K562 (cell line): ENCODE measurements around the gene GOLGA8B. TPM values are rescaled to one million over a fixed set of nuclear protein-coding genes. Genes with fewer than 3 reads are reported as not detected.

Experiments used
- BRCA1 ChIP-seq, 2 experiments: fragments of 450-650 bp in 1 of 2; sonication (generic) in 1 of 2; formaldehyde crosslinking in 1 of 2; IDR thresholded peaks; 2 replicates each; pipeline versions ENCODE4 v1.5.0 to v1.6.1; 2017 to 2020; ENCODE audit warnings: mild to moderate bottlenecking in 1 of 2, missing genetic modification reagents in 1 of 2
- CBFA2T2 ChIP-seq: fragments of 450-650 bp; conservative IDR thresholded peaks from 2 replicates; pipeline ENCODE4 v1.6.1; 2017; ENCODE audit warnings: mild to moderate bottlenecking
- HOXB6 ChIP-seq: fragments of 250-450 bp; sonication (Bioruptor Pico); IDR thresholded peaks from 2 replicates; pipeline ENCODE4 v1.5.1; 2022; ENCODE audit warnings: mild to moderate bottlenecking, borderline replicate concordance
- KAT7 ChIP-seq: sonication (generic); formaldehyde crosslinking; IDR thresholded peaks from 2 replicates; pipeline ENCODE4 v1.8.0; 2022; ENCODE audit warnings: missing genetic modification reagents, mild to moderate bottlenecking, borderline replicate concordance
- KDM1A ChIP-seq, 2 experiments: fragments of 450-650 bp; IDR thresholded peaks; 2 replicates each; pipeline ENCODE4 v1.6.1; 2016; ENCODE audit warnings: mild to moderate bottlenecking in 2 of 2
- NCOA6 ChIP-seq: fragments of 450-650 bp; IDR thresholded peaks from 2 replicates; pipeline ENCODE4 v1.6.1; 2017; ENCODE audit warnings: mild to moderate bottlenecking
- NFE2 ChIP-seq: IDR thresholded peaks from 2 replicates; pipeline ENCODE4 v1.6.1; 2014; ENCODE audit warnings: antibody characterized with exemption, low read depth
- SIX5 ChIP-seq, 2 experiments: IDR thresholded peaks; 2 replicates each; pipeline ENCODE4 v1.6.1; 2011; ENCODE audit warnings: low read length in 2 of 2, borderline replicate concordance in 1 of 2, low read depth in 1 of 2, mild to moderate bottlenecking in 1 of 2, moderate library complexity in 1 of 2; ENCODE audit not compliant: insufficient read depth in 1 of 2
- SMAD3 ChIP-seq: fragments of 450-650 bp; formaldehyde crosslinking; conservative IDR thresholded peaks from 2 replicates; pipeline ENCODE4 v1.4.0; 2020; ENCODE audit warnings: mild to moderate bottlenecking
- SNRNP70 ChIP-seq: fragments of 200-400 bp; formaldehyde crosslinking; optimal IDR thresholded peaks from 2 replicates; pipeline ENCODE3; 2017; ENCODE audit warnings: low read depth, low read length
- SRF ChIP-seq, 2 experiments: fragments of 250-450, 450-650 bp in 1 of 2; sonication (Bioruptor Pico) in 1 of 2; sonication (generic) in 1 of 2; formaldehyde crosslinking; IDR thresholded peaks; 2 replicates each; pipeline versions ENCODE4 v1.5.0 to v1.5.1; 2020 to 2022; ENCODE audit warnings: mild to moderate bottlenecking in 1 of 2, missing genetic modification reagents in 1 of 2
- TOE1 ChIP-seq, 2 experiments: fragments of 450-650 bp in 1 of 2; sonication (generic) in 1 of 2; formaldehyde crosslinking in 1 of 2; IDR thresholded peaks; 2 replicates each; pipeline versions ENCODE4 v1.7.1 to v1.8.0; 2016 to 2022; ENCODE audit warnings: borderline replicate concordance in 2 of 2, mild to moderate bottlenecking in 2 of 2, antibody characterized with exemption in 1 of 2, inconsistent platforms in 1 of 2, low read depth in 1 of 2, missing genetic modification reagents in 1 of 2, moderate library complexity in 1 of 2
- TRIM24 ChIP-seq, 2 experiments: fragments of 450-650 bp; IDR thresholded peaks; 2 replicates each; pipeline ENCODE4 v1.6.1; 2016
- polyA plus RNA-seq, 8 experiments: library from polyadenylated mRNA; depleted of rRNA in 4 of 8; stranded (reverse) in 5 of 8; unstranded in 3 of 8; fragments of >200 nt; fragmentation: Nextera tagmentation in 2 of 8; fragmentation: Illumina TruSeq in 1 of 8; extraction: Ambion mirVana in 2 of 8; extraction: Trizol in 1 of 8; gene quantifications; 2 replicates each; pipeline versions ENCODE4 v1.2.1 to v1.2.3, GENCODE V29; 2011 to 2014; ENCODE audit warnings: inconsistent platforms in 1 of 8, missing spikeins in 1 of 8
- total RNA-seq, 7 experiments: library from RNA; depleted of rRNA in 6 of 7; stranded (reverse); fragments of >200 nt in 6 of 7; fragmentation: Illumina TruSeq in 2 of 7; extraction: Trizol in 2 of 7; gene quantifications; 2 replicates each; pipeline versions ENCODE4 v1.2.1 to v1.2.3, GENCODE V29; 2011 to 2021; ENCODE audit warnings: low replicate concordance in 1 of 7
- TF ChIP-seq, protein P1 (sequence below): IDR thresholded peaks from 2 replicates; pipeline ENCODE4 v1.6.1; 2011; ENCODE audit not compliant: insufficient read length; ENCODE audit errors: extremely low read depth
- TF ChIP-seq, protein P2 (sequence below): fragments of 250-450 bp; sonication (Bioruptor Pico); IDR thresholded peaks from 2 replicates; pipeline ENCODE4 v1.8.0; 2021; ENCODE audit warnings: moderate library complexity, mild to moderate bottlenecking, inconsistent platforms
- TF ChIP-seq, protein P3 (sequence below): fragments of 150-350 bp; conservative IDR thresholded peaks from 2 replicates; pipeline ENCODE4 v1.6.1; 2014; ENCODE audit warnings: low read length
- TF ChIP-seq, protein P4 (sequence below): sonication (generic); formaldehyde crosslinking; IDR thresholded peaks from 2 replicates; pipeline ENCODE4 v1.8.0; 2022; ENCODE audit warnings: missing genetic modification reagents, mild to moderate bottlenecking, borderline replicate concordance
- TF ChIP-seq, protein P5 (sequence below): fragments of 450-650 bp; IDR thresholded peaks from 2 replicates; pipeline ENCODE4 v1.6.1; 2016; ENCODE audit warnings: low read depth, mild to moderate bottlenecking, moderate library complexity

GOLGA8B gene
- total and polyA plus RNA-seq, 9 of the 15 experiments (the other 6 are each of a cell fraction or from before 2014, with no cell fraction given), result 7.9 to 236 (median 54.1) TPM

DNA sequence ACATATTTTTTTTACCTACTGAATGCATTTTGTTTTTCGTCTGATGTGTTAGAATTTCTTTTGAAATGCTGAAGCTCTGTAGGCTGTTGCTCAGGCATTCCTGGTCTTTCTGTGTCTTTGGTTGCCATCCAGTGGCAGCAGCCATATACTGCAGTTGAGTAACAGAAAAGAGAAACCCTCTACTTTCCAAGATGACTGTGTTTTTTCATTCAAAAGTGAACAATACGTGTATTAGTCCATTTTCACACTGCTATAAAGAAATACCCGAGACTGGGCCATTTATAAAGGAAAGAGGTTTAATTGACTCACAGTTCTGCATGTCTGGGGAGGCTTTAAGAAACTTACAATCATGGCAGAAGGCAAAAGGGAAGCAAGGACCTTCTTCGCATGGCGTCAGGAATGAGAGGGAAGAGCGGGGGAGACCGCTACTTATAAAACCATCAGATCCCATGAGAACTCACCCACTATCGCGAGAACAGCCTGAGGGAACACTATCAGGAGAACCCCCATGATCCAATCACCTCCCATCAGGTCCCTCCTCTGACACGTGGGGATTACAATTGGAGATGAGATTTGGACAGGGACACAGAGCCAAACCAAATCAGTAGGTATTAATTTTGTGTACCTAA, 4.7 kb upstream of the GOLGA8B start (continued):
- TF ChIP-seq, protein P1, sequence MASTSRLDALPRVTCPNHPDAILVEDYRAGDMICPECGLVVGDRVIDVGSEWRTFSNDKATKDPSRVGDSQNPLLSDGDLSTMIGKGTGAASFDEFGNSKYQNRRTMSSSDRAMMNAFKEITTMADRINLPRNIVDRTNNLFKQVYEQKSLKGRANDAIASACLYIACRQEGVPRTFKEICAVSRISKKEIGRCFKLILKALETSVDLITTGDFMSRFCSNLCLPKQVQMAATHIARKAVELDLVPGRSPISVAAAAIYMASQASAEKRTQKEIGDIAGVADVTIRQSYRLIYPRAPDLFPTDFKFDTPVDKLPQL, result peak; percentile 56
- TF ChIP-seq SMAD3 (CRISPR knock-in tag) (no peak), SNRNP70 (no peak), KAT7 (CRISPR knock-in tag) (peak; percentile 46; the same call in 1 of the 2 replicates), HOXB6 (CRISPR knock-in tag) (no peak), SRF (CRISPR knock-in tag; IDR thresholded peaks at IDR 0.05) (0 out of 4 replicates have a peak, but pooled peaks of 1 of the 2 experiments have one; percentile 18), NFE2 (no peak; the same call in 1 of the 2 replicates), KDM1A (IDR thresholded peaks at IDR 0.05) (no peak), CBFA2T2 (no peak), BRCA1 (IDR thresholded peaks at IDR 0.05) (no peak), BRCA1 (CRISPR knock-in tag; IDR thresholded peaks at IDR 0.05) (no peak), TOE1 (IDR thresholded peaks at IDR 0.05; ENCODE audit: borderline replicate concordance) (no peak), TOE1 (CRISPR knock-in tag; IDR thresholded peaks at IDR 0.05; ENCODE audit: borderline replicate concordance, low read depth) (no peak), TRIM24 (IDR thresholded peaks at IDR 0.05) (peak; percentile 11 to 34; a peak in 1 of 4 replicates), NCOA6 (no peak), SIX5 (IDR thresholded peaks at IDR 0.05; ENCODE audit: borderline replicate concordance in 1 of 2, insufficient read depth in 1 of 2, low read depth in 1 of 2, low read length in 2 of 2) (no peak)
- TF ChIP-seq, protein P2, sequence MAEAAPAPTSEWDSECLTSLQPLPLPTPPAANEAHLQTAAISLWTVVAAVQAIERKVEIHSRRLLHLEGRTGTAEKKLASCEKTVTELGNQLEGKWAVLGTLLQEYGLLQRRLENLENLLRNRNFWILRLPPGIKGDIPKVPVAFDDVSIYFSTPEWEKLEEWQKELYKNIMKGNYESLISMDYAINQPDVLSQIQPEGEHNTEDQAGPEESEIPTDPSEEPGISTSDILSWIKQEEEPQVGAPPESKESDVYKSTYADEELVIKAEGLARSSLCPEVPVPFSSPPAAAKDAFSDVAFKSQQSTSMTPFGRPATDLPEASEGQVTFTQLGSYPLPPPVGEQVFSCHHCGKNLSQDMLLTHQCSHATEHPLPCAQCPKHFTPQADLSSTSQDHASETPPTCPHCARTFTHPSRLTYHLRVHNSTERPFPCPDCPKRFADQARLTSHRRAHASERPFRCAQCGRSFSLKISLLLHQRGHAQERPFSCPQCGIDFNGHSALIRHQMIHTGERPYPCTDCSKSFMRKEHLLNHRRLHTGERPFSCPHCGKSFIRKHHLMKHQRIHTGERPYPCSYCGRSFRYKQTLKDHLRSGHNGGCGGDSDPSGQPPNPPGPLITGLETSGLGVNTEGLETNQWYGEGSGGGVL (CRISPR knock-in tag), result no peak
- TF ChIP-seq, protein P3, sequence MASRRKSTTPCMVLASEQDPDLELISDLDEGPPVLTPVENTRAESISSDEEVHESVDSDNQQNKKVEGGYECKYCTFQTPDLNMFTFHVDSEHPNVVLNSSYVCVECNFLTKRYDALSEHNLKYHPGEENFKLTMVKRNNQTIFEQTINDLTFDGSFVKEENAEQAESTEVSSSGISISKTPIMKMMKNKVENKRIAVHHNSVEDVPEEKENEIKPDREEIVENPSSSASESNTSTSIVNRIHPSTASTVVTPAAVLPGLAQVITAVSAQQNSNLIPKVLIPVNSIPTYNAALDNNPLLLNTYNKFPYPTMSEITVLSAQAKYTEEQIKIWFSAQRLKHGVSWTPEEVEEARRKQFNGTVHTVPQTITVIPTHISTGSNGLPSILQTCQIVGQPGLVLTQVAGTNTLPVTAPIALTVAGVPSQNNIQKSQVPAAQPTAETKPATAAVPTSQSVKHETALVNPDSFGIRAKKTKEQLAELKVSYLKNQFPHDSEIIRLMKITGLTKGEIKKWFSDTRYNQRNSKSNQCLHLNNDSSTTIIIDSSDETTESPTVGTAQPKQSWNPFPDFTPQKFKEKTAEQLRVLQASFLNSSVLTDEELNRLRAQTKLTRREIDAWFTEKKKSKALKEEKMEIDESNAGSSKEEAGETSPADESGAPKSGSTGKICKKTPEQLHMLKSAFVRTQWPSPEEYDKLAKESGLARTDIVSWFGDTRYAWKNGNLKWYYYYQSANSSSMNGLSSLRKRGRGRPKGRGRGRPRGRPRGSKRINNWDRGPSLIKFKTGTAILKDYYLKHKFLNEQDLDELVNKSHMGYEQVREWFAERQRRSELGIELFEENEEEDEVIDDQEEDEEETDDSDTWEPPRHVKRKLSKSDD, result peak; percentile 96
- TF ChIP-seq, protein P4, sequence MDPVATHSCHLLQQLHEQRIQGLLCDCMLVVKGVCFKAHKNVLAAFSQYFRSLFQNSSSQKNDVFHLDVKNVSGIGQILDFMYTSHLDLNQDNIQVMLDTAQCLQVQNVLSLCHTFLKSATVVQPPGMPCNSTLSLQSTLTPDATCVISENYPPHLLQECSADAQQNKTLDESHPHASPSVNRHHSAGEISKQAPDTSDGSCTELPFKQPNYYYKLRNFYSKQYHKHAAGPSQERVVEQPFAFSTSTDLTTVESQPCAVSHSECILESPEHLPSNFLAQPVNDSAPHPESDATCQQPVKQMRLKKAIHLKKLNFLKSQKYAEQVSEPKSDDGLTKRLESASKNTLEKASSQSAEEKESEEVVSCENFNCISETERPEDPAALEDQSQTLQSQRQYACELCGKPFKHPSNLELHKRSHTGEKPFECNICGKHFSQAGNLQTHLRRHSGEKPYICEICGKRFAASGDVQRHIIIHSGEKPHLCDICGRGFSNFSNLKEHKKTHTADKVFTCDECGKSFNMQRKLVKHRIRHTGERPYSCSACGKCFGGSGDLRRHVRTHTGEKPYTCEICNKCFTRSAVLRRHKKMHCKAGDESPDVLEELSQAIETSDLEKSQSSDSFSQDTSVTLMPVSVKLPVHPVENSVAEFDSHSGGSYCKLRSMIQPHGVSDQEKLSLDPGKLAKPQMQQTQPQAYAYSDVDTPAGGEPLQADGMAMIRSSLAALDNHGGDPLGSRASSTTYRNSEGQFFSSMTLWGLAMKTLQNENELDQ (CRISPR knock-in tag), result no peak
- TF ChIP-seq, protein P5, sequence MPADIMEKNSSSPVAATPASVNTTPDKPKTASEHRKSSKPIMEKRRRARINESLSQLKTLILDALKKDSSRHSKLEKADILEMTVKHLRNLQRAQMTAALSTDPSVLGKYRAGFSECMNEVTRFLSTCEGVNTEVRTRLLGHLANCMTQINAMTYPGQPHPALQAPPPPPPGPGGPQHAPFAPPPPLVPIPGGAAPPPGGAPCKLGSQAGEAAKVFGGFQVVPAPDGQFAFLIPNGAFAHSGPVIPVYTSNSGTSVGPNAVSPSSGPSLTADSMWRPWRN, result no peak
